HepG2 (cell line): ENCODE results near the gene AP3D1. TPM values are rescaled to one million over a fixed set of nuclear protein-coding genes. Genes with fewer than 3 reads are reported as not detected.

Experiments used
- CREB1 ChIP-seq, 2 experiments: fragments of 450-650 bp in 1 of 2; IDR thresholded peaks; 2 replicates each; pipeline ENCODE4 v1.6.1; 2016 to 2017; ENCODE audit warnings: control low read depth in 1 of 2, mild to moderate bottlenecking in 1 of 2, missing compliant biosample characterization in 1 of 2, missing genetic modification characterization in 1 of 2
- ESRRA ChIP-seq: sonication (generic); formaldehyde crosslinking; IDR thresholded peaks from 2 replicates; pipeline ENCODE4 v1.5.1; 2020; ENCODE audit warnings: mild to moderate bottlenecking, low read depth, missing genetic modification reagents
- GATAD1 ChIP-seq: IDR thresholded peaks from 2 replicates; pipeline ENCODE4 v1.6.1; 2016; ENCODE audit warnings: missing genetic modification reagents, missing compliant biosample characterization
- IRF1 ChIP-seq: sonication (generic); formaldehyde crosslinking; IDR thresholded peaks from 2 replicates; pipeline ENCODE4 v1.4.0; 2020; ENCODE audit warnings: low read depth, mild to moderate bottlenecking, missing genetic modification reagents
- KDM6A ChIP-seq: IDR thresholded peaks from 2 replicates; pipeline ENCODE4 v1.6.1; 2016; ENCODE audit warnings: low read depth
- NCOR1 ChIP-seq: fragments of 200-600 bp; sonication (generic); IDR thresholded peaks from 2 replicates; pipeline ENCODE4 v1.7.0; 2017; ENCODE audit warnings: antibody characterized with exemption, low read length, borderline replicate concordance
- NFKB2 ChIP-seq: sonication (generic); formaldehyde crosslinking; IDR thresholded peaks from 2 replicates; pipeline ENCODE4 v1.4.0; 2020; ENCODE audit warnings: missing genetic modification reagents, borderline replicate concordance
- RFXAP ChIP-seq: sonication (generic); formaldehyde crosslinking; IDR thresholded peaks from 2 replicates; pipeline ENCODE4 v1.4.0; 2020; ENCODE audit warnings: missing genetic modification reagents, borderline replicate concordance
- SIN3B ChIP-seq: fragments of 150-350 bp; IDR thresholded peaks from 2 replicates; pipeline ENCODE4 v1.6.1; 2014; ENCODE audit warnings: low read length
- SOX5 ChIP-seq: IDR thresholded peaks from 2 replicates; pipeline ENCODE4 v1.6.1; 2016; ENCODE audit warnings: borderline replicate concordance
- TBX2 ChIP-seq: sonication (generic); formaldehyde crosslinking; IDR thresholded peaks from 2 replicates; pipeline ENCODE4 v1.5.0; 2020; ENCODE audit warnings: missing genetic modification reagents, mild to moderate bottlenecking, borderline replicate concordance
- TEAD3 ChIP-seq: optimal IDR thresholded peaks from 2 replicates; pipeline ENCODE3; 2016; ENCODE audit warnings: borderline replicate concordance
- TFDP2 ChIP-seq: sonication (generic); formaldehyde crosslinking; IDR thresholded peaks from 2 replicates; pipeline ENCODE4 v1.4.0; 2020; ENCODE audit warnings: missing genetic modification reagents
- THYN1 ChIP-seq: sonication (generic); formaldehyde crosslinking; IDR thresholded peaks from 2 replicates; pipeline ENCODE4 v1.8.1; 2023; ENCODE audit warnings: low read depth, mild to moderate bottlenecking, moderate library complexity, missing genetic modification reagents, borderline replicate concordance
- ZFX ChIP-seq: sonication (generic); formaldehyde crosslinking; IDR thresholded peaks from 2 replicates; pipeline ENCODE4 v1.4.0; 2020; ENCODE audit warnings: mild to moderate bottlenecking, low read depth, missing genetic modification reagents, moderate library complexity
- ZNF670 ChIP-seq: sonication (generic); formaldehyde crosslinking; IDR thresholded peaks from 2 replicates; pipeline ENCODE4 v1.8.0; 2022; ENCODE audit warnings: mild to moderate bottlenecking, missing genetic modification reagents, borderline replicate concordance
- ZNF710 ChIP-seq: sonication (generic); formaldehyde crosslinking; IDR thresholded peaks from 2 replicates; pipeline ENCODE4 v1.5.0; 2020; ENCODE audit warnings: mild to moderate bottlenecking, missing genetic modification reagents, borderline replicate concordance
- ZNF737 ChIP-seq: sonication (generic); formaldehyde crosslinking; IDR thresholded peaks from 2 replicates; pipeline ENCODE4 v1.5.0; 2020; ENCODE audit warnings: missing genetic modification reagents, mild to moderate bottlenecking, borderline replicate concordance
- ZSCAN9 ChIP-seq: IDR thresholded peaks from 2 replicates; pipeline ENCODE4 v1.6.1; 2016; ENCODE audit warnings: borderline replicate concordance
- polyA plus RNA-seq, 8 experiments: library from polyadenylated mRNA; depleted of rRNA in 3 of 8; stranded (reverse) in 7 of 8; unstranded in 1 of 8; fragments of >200 nt; fragmentation: Illumina TruSeq in 4 of 8; extraction: Trizol in 4 of 8; gene quantifications; 2 replicates each; pipeline versions ENCODE4 v1.2.1 to v1.2.3, GENCODE V29; 2011 to 2016; ENCODE audit warnings: low read depth in 4 of 8, missing spikeins in 1 of 8, mixed read lengths in 1 of 8; ENCODE audit not compliant: insufficient read depth in 1 of 8
- total RNA-seq, 5 experiments: library from RNA; depleted of rRNA; stranded (reverse); fragments of >200 nt; fragmentation: Illumina TruSeq; extraction: Trizol; gene quantifications; 2 replicates each; pipeline ENCODE4 v1.2.3, GENCODE V29; 2016; ENCODE audit warnings: low read depth in 1 of 5
- TF ChIP-seq, protein P1 (sequence below): IDR thresholded peaks from 2 replicates; pipeline ENCODE4 v1.4.0; 2020; ENCODE audit warnings: mild to moderate bottlenecking, missing genetic modification reagents
- TF ChIP-seq, protein P2 (sequence below): sonication (generic); formaldehyde crosslinking; IDR thresholded peaks from 2 replicates; pipeline ENCODE4 v1.5.0; 2020; ENCODE audit warnings: missing genetic modification reagents, mild to moderate bottlenecking, borderline replicate concordance

The AP3D1 gene
- total and polyA plus RNA-seq, 2 of the 13 experiments (the other 11 are each of a cell fraction or from before 2014, with no cell fraction given): 68.0 to 82.6 TPM

DNA sequence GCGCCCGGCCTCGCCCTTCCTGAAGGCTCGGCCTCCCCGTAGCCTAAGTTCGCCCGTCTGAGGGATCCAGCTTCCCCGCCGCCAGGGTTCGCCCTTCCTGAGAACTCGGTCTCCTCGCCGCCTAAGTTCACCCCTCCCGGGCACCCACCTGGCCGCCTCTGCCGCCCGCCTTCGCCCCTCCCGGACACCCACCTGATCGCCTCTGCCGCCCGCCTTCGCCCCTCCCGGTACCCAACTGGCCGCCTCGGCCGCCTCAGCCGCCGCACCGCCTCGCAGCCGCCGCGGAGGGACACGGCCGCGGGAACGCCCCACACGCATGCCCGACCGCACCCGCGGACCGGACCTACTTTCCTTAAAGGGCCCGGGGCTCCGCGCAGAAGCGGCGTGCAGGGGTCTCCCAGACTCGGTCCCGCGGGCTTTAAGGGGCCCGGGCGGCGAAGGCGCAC, 55.3 kb downstream of the AP3D1 start, which contains the start of gene MOB3A (continued):
- TF ChIP-seq, protein P1, sequence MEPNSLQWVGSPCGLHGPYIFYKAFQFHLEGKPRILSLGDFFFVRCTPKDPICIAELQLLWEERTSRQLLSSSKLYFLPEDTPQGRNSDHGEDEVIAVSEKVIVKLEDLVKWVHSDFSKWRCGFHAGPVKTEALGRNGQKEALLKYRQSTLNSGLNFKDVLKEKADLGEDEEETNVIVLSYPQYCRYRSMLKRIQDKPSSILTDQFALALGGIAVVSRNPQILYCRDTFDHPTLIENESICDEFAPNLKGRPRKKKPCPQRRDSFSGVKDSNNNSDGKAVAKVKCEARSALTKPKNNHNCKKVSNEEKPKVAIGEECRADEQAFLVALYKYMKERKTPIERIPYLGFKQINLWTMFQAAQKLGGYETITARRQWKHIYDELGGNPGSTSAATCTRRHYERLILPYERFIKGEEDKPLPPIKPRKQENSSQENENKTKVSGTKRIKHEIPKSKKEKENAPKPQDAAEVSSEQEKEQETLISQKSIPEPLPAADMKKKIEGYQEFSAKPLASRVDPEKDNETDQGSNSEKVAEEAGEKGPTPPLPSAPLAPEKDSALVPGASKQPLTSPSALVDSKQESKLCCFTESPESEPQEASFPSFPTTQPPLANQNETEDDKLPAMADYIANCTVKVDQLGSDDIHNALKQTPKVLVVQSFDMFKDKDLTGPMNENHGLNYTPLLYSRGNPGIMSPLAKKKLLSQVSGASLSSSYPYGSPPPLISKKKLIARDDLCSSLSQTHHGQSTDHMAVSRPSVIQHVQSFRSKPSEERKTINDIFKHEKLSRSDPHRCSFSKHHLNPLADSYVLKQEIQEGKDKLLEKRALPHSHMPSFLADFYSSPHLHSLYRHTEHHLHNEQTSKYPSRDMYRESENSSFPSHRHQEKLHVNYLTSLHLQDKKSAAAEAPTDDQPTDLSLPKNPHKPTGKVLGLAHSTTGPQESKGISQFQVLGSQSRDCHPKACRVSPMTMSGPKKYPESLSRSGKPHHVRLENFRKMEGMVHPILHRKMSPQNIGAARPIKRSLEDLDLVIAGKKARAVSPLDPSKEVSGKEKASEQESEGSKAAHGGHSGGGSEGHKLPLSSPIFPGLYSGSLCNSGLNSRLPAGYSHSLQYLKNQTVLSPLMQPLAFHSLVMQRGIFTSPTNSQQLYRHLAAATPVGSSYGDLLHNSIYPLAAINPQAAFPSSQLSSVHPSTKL: no peak
- TF ChIP-seq KDM6A (CRISPR knock-in tag) (0 out of 2 replicates have a peak, but pooled peaks have one; percentile 45), GATAD1 (CRISPR knock-in tag) (peak; percentile 81), ZSCAN9 (CRISPR knock-in tag) (0 out of 2 replicates have a peak, but pooled peaks have one; percentile 65), TBX2 (peak; percentile 79; the same call in 1 of the 2 replicates), ZNF710 (CRISPR knock-in tag) (peak; percentile 88; the same call in 1 of the 2 replicates), THYN1 (CRISPR knock-in tag) (0 out of 2 replicates have a peak, but pooled peaks have one; percentile 91), ZNF670 (peak; percentile 40; the same call in 1 of the 2 replicates), SIN3B (0 out of 2 replicates have a peak, but pooled peaks have one; percentile 29), ZFX (peak; percentile 81), ESRRA (CRISPR knock-in tag) (peak; percentile 75; the same call in 1 of the 2 replicates), SOX5 (CRISPR knock-in tag) (peak; percentile 39; the same call in 1 of the 2 replicates), NCOR1 (0 out of 2 replicates have a peak, but pooled peaks have one; percentile 33), TEAD3 (peak; percentile 61), NFKB2 (CRISPR knock-in tag) (peak; percentile 84), IRF1 (CRISPR knock-in tag) (no peak), RFXAP (0 out of 2 replicates have a peak, but pooled peaks have one; percentile 50), ZNF737 (CRISPR knock-in tag) (no peak), TFDP2 (peak; percentile 70), CREB1 (IDR thresholded peaks at IDR 0.05) (peak; percentile 1; the same call in 1 of the 2 replicates), CREB1 (CRISPR knock-in tag; IDR thresholded peaks at IDR 0.05) (no peak)
- TF ChIP-seq, protein P2, sequence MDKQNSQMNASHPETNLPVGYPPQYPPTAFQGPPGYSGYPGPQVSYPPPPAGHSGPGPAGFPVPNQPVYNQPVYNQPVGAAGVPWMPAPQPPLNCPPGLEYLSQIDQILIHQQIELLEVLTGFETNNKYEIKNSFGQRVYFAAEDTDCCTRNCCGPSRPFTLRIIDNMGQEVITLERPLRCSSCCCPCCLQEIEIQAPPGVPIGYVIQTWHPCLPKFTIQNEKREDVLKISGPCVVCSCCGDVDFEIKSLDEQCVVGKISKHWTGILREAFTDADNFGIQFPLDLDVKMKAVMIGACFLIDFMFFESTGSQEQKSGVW: no peak
